ENCODE data around the gene TIAM1. TPM values are rescaled to one million over a fixed set of nuclear protein-coding genes. Genes with fewer than 3 reads are reported as not detected.

The TIAM1 gene
- total and polyA plus RNA-seq, 4 donors = 3.5 to 58.0 (median 11.8) TPM

- no peak overlapping the region for H3K27ac ChIP-seq (ENCODE audit: low read depth in 1 of 2, low read length in 1 of 2)
- no peaks in the 10 kb centered on the region for H3K9me3 ChIP-seq (ENCODE audit: control insufficient read depth in 4 of 4, insufficient read depth in 3 of 4, low read length in 3 of 4)
- 41 to 45% methylated on average over 2 of the region's 2 CpGs for WGBS, 2 donors
- no peak overlapping the region for H3K4me3 ChIP-seq
- no peak for ATAC-seq (ENCODE audit: insufficient read depth, low FRiP score)
- DNase-seq = no peak
- H3K9ac ChIP-seq (ENCODE audit: insufficient read depth in 1 of 2, low read length in 2 of 2) = peak overlapping the region; percentile 64 to 79
- H3K4me1 ChIP-seq (ENCODE audit: control insufficient read depth in 5 of 5, insufficient read depth in 5 of 5, low read length in 5 of 5) = peaks cover 0 to 23% (median 3%) of the 10 kb centered on the region in 5 donors
- TF ChIP-seq CTCF (IDR thresholded peaks at IDR 0.05; ENCODE audit: control extremely low read depth, extremely low read depth) = no peak
- H3K36me3 ChIP-seq (ENCODE audit: control insufficient read depth in 4 of 4, insufficient read depth in 4 of 4, low read length in 4 of 4) = peaks cover 0 to 4% (median 1%) of the 10 kb centered on the region in 4 donors
- H3K27me3 ChIP-seq (ENCODE audit: control insufficient read depth in 3 of 3, insufficient read depth in 3 of 3, low read length in 2 of 3) = peaks cover 0 to 14% (median 0%) of the 10 kb centered on the region in 3 donors
Observed at GRCh38 chr21:31343030-31343510, 991 bp downstream of the TIAM1 start.

DNA sequence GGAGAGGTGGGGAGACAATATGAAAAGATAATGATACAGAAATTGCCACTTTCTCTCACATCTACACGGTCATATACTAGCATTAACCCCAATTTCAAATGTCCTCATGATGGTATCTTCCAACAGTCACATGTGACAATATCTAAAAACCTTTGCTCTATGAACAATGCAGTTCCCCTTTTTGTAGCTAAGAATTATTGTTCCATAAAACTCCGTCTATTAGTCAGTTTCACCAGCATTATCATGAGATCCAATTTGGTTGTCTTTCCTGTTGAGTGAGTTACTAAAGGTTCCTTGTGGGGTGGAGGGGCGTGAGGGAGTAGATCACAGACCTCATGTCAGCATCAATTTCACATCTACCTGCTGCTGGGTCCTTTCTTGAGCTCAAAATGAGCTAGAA lies 1.7 kb downstream of the TIAM1 start:
- 33 to 65% methylated on average over 3 of the region's 3 CpGs for WGBS, 2 donors
- DNase-seq (no peak), ATAC-seq (ENCODE audit: insufficient read depth, low FRiP score) (no peak)
- Histone ChIP-seq H3K27ac (ENCODE audit: low read depth in 1 of 2, low read length in 1 of 2) (peak overlapping the region in 1 of 2 donors; percentile 28), H3K36me3 (ENCODE audit: control insufficient read depth in 4 of 4, insufficient read depth in 4 of 4, low read length in 4 of 4) (peaks cover 0 to 5% (median 1%) of the 10 kb centered on the region in 4 donors), H3K27me3 (ENCODE audit: control insufficient read depth in 3 of 3, insufficient read depth in 3 of 3, low read length in 2 of 3) (peaks cover 0 to 14% (median 0%) of the 10 kb centered on the region in 3 donors), H3K9ac (ENCODE audit: insufficient read depth in 1 of 2, low read length in 2 of 2) (no peak overlapping the region), H3K9me3 (ENCODE audit: control insufficient read depth in 4 of 4, insufficient read depth in 3 of 4, low read length in 3 of 4) (no peaks in the 10 kb centered on the region), H3K4me3 (no peak overlapping the region), H3K4me1 (ENCODE audit: control insufficient read depth in 5 of 5, insufficient read depth in 5 of 5, low read length in 5 of 5) (peaks cover 0 to 16% (median 3%) of the 10 kb centered on the region in 5 donors)
- TF ChIP-seq CTCF (IDR thresholded peaks at IDR 0.05; ENCODE audit: control extremely low read depth, extremely low read depth) = no peak

- H3K9ac ChIP-seq (ENCODE audit: insufficient read depth in 1 of 2, low read length in 2 of 2) = no peak overlapping the region
- ATAC-seq (ENCODE audit: insufficient read depth, low FRiP score) (no peak), DNase-seq (no peak)
- TF ChIP-seq CTCF (IDR thresholded peaks at IDR 0.05; ENCODE audit: control extremely low read depth, extremely low read depth) = no peak
- peaks cover 0 to 1% (median 0%) of the 10 kb centered on the region in 4 donors for H3K9me3 ChIP-seq (ENCODE audit: control insufficient read depth in 4 of 4, insufficient read depth in 3 of 4, low read length in 3 of 4)
- WGBS, 2 donors = 62 to 66% methylated on average over 4 of the region's 4 CpGs
- H3K4me3 ChIP-seq = no peak overlapping the region
- peaks cover 0 to 14% (median 0%) of the 10 kb centered on the region in 3 donors for H3K27me3 ChIP-seq (ENCODE audit: control insufficient read depth in 3 of 3, insufficient read depth in 3 of 3, low read length in 2 of 3)
- peaks cover 0 to 9% (median 4%) of the 10 kb centered on the region in 4 donors for H3K36me3 ChIP-seq (ENCODE audit: control insufficient read depth in 4 of 4, insufficient read depth in 4 of 4, low read length in 4 of 4)
- H3K27ac ChIP-seq (ENCODE audit: low read depth in 1 of 2, low read length in 1 of 2) = no peak overlapping the region
- H3K4me1 ChIP-seq (ENCODE audit: control insufficient read depth in 5 of 5, insufficient read depth in 5 of 5, low read length in 5 of 5) = peaks cover 0 to 16% (median 3%) of the 10 kb centered on the region in 5 donors
Observed at GRCh38 chr21:31340942-31341487, 3.0 kb downstream of the TIAM1 start.

All from lung (tissue), 12 donors.